HUDEP-2 (cell line): ENCODE measurements around the gene SNRPD2.
A peak's percentile ranks its signal among the peaks of the same experiment; 100 is the strongest.
"Not testable (repeated sequence)": the region's sequence is repeated elsewhere in the genome, so short reads cannot be mapped to it uniquely, and the experiment has no call there.

Source experiments
- DNase-seq, 76 experiments: peaks; one replicate each; lab custom pipeline; 2025; ENCODE audit not compliant: unreplicated experiment in 76 of 76; lab: John Stamatoyannopoulos, UW

SNRPD2 gene

GRCh38 chr19:45705710-45706415 is 14.1 kb upstream of the SNRPD2 start:
- no peak for DNase-seq

DNA sequence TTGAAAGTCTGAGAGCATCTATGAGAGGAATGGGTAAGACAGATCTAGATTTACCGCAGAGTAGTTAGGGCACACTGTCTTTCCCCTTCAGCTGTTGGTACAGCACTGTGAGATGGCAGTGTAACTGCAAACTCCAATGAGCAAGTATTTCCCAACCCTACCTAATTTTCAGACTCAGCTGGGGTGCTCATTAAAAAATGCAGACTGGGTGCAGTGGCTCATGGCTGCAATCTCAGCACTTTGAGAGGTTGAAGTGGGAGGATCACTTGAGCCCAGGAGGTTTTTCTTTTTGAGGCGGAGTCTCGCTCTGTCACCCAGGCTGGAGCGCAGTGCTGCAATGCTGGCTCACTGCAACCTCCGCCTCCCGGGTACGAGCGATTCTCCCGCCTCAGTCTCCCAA is 13.4 kb upstream of the SNRPD2 start:
- no peak for DNase-seq

DNA sequence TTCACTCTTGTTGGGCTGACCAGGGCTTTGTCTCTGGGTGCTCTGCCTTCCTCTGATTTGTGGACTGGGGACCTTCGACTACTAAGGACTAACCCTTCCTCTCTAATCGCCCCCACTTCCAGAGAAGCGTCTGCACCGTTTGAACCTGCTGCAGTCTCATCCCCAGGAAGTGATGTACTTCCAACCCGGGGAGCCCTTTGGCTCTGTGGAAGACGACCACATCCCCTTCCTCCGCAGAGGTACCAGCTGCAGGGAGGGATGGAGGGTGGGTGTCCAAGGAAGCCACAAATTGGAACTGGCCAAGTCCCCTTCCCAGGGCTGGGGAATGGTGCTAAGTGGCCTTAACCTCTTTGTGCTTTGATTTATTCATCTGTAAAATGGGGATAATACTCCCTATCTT is 9.9 kb upstream of the SNRPD2 start:
- DNase-seq, result no peak

DNA sequence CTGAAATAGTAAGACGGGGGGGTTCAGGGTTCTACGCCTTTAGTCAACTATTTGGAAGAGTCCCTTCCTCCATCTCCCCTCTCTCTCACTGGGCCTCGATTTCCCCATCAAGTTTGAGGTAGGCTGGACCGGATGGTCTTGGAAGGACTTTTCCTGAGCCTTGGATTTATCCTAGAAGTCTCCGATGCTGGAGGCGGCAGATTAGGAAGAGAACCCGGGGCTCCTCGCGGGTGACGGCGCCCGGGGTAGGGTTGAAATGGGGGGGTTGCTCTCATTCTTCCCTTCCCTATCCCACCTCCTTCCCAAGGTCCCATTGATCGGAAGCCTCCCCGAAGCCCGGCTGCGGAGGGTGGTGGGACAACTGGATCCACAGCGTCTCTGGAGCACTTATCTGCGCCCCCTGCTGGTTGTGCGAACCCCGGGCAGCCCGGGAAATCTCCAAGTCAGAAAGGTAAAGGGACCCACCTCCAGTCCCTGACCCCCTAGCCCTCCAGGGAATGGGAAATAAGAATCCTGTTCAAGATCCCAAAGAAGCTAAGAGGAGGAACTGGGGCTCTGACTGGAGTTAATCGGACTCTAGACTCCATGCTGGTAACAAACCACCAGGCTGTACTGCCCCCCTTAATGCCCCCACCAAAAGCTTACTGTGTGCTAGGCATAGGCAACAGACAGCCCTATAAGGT is 1.5 kb upstream of the SNRPD2 start:
- peak in 68 of 76 experiments; percentile 8 to 89 (median 64) for DNase-seq

GRCh38 chr19:45692187-45693105 is 693 bp upstream of the SNRPD2 start, which contains the start of gene QPCTL:
TSS of gene QPCTL (plus strand) at chr19:45692666. CDS start at chr19:45692704, 38 bp downstream.
- DNase-seq, result peak; percentile 88 to 100 (median 100)

- DNase-seq, result no peak
These were observed 4.2 kb downstream of the SNRPD2 start for GRCh38 chr19:45687599-45687998.

GRCh38 chr19:45685045-45685444 is 6.7 kb downstream of the SNRPD2 start:
- DNase-seq, result not testable (repeated sequence)

GRCh38 chr19:45682908-45683307 is 8.8 kb downstream of the SNRPD2 start:
- no peak for DNase-seq

- no peak for DNase-seq
These were observed 9.6 kb downstream of the SNRPD2 start for GRCh38 chr19:45682117-45682516.

DNA sequence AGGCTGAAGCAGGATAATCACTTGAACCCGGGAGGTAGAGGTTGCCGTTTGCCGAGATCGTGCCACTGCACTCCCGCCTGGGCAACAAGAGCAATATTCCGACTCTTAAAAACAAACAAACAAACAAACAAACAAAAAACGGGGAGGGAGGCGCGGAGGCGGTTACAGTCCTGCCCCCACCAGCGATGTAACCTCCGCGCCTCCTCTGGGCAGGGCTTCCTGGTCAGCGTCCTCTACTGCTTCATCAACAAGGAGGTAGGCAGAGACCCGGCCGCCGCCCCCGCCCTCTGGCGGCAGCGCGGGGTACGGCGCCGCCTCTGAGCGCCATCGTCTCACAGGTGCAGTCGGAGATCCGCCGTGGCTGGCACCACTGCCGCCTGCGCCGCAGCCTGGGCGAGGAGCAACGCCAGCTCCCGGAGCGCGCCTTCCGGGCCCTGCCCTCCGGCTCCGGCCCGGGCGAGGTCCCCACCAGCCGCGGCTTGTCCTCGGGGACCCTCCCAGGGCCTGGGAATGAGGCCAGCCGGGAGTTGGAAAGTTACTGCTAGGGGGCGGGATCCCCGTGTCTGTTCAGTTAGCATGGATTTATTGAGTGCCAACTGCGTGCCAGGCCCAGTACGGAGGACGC is 10.2 kb downstream of the SNRPD2 start:
- peak in 74 of 76 experiments; percentile 42 to 94 (median 82) for DNase-seq

- peak in 72 of 76 experiments; percentile 24 to 98 (median 85) for DNase-seq
These were observed 14.2 kb downstream of the SNRPD2 start for GRCh38 chr19:45677351-45678230.

DNA sequence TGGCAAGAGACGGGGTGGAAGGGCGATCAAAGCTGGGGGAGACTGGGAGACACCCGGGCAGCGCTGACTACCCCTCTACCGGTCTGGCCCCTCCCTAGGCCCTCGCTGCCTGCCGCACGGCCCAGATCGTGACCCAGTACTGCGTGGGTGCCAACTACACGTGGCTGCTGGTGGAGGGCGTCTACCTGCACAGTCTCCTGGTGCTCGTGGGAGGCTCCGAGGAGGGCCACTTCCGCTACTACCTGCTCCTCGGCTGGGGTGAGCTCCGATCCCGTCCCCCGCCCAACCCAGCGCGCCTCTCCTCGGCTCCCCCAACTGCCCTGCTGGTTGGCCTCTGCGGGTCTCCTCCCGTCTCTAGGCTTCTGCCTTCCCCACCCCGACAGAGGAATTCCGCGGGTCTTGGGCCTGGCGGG is 14.9 kb downstream of the SNRPD2 start:
- peak in 10 of 76 experiments; percentile 8 to 56 (median 31) for DNase-seq

GRCh38 chr19:45674946-45675345 is 16.8 kb downstream of the SNRPD2 start:
- DNase-seq, result no peak

DNA sequence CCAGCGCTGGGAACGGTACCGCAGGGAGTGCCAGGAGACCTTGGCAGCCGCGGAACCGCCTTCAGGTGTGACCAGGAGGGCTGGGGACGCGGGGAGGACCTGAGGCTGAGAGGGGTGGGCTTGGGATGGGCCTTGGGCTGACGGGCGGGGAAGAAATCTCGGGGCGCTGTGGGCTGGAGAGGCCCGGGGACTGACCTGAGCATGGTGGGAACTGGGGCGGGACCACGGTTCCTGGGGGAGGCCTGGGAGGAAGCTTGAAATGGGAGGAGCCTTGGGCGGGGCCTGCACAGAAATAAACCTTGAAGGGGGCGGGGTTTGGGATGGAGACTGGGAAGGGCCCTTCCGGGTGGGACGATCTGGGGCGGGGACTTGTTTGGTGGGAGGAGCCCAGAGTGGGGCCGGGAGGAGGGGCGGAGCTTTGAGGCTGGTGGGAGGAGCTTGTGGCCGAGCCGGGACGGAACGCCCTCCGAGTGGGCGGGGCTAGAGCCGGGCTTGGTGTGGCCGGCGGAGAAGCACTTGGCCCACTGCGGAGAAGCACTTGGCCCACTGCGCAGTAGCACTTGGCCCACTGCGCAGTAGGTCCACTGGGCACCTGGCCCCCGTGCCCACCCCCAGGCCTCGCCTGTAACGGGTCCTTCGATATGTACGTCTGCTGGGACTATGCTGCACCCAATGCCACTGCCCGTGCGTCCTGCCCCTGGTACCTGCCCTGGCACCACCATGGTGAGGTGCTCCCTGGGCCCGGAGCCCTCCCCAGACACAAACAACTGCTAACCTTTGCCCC is 20.9 kb downstream of the SNRPD2 start:
- DNase-seq, result peak in 75 of 76 experiments; percentile 37 to 99 (median 90)

- peak in 9 of 76 experiments; percentile 17 to 64 (median 42) for DNase-seq
These were observed 23.3 kb downstream of the SNRPD2 start for GRCh38 chr19:45668342-45668871.

DNA sequence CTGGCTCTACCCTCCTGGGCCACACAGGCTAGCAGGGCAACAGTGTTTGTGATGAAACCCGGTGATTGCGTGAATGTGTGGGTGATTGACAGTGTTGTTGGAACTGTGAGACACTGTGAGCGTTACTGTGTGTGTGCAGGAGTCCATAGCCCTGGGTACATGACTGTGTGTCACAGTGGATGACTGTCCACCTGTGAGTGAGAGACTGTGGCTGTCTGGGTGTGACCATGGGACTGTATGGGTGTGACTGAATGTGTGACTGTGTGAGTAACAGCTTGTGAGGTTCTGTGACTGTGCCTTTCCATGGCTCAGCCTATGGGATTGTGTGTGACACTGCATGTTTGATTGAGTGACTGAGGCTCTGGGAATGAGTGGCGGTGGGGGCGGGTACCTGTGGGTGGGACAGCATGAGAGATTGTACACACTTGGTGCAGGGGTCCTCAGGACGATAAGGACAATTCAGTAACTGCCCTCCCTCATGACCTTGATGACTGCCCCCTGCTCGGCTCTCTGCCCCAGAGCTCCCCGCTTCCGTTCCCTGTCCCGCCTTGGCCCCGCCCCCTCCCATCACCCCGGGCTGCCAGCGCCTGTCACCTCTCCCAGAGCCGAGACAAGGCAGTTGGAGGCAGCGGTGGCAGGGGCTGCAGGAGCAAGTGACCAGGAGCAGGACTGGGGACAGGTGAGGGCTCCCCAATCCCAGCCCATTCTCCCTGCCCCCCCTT is 24.0 kb downstream of the SNRPD2 start, which contains the start of gene GIPR:
TSS of gene GIPR (plus strand) at position 602 of the 722 bp plus-strand sequence. CDS start 1,300 bp downstream, outside the sequence.
- DNase-seq, result peak in 55 of 76 experiments; percentile 8 to 86 (median 54)

DNA sequence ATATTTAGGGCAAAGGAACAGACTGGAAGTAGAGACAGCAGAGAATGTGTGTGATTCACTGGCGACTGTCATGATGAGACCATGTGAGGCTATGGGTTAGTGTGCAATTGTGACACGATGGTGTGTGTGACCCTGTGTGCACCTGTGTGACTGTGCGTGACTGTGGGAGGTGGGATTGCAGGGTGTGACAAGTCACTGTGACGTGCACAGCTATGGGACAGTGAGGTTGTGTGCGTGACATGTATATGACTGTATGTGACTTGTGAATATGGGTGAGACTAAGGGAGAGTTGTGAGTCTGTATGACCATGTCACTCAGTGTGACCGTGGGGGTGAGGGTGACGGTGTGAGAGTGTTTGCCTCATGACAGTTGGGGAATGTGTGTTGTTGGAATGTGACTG is 27.2 kb downstream of the SNRPD2 start:
- no peak for DNase-seq

GRCh38 chr19:45663800-45664199 is 28.0 kb downstream of the SNRPD2 start:
- no peak for DNase-seq
